NCI-H2081 treated with DMSO at 0.1 percent for 48 hours (cell line): ENCODE measurements around the gene SAMD9.
"Not testable (repeated sequence)": the region's sequence is repeated elsewhere in the genome, so short reads cannot be mapped to it uniquely, and the experiment has no call there.

Source experiments
- DNase-seq: peaks from one replicate; lab custom pipeline; 2025; lab: John Stamatoyannopoulos, UW

Gene SAMD9

DNA sequence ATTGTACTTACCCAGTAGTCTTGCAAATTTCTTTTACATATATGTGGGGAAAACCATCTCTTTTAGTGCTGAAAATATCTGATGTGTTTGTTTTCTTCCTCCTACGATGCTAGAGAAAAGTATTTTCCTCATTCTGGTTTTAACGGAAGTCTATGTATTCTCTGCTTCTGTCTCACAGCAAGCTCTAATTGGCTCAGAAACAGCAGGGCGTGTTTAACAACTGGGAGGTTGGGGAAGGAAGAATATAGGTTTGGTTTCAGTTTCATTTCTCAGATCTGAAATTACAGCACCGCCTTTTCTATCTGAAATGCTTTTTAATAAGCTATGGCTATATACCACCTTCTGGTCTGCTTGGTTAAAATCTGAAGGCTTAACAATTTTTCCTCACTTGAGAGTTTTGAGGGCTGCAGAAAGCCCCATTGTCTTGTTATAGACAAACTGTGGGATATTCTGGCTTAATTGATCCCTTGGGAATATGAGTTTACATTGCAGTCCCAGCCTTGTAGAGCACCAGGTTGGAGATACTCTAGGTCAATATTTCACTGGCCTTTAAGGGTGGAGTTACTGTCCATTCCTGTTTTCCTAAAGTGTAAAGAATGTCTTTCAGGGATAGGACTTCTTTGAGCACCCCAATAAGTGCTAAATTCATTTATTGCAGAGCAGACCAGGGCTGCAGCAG lies at the start of gene SAMD9:
Gene SAMD9 (minus strand): TSS at position 128 of the 679 bp plus-strand sequence. CDS start 11,882 bp downstream, outside the sequence.
- DNase-seq: peak; percentile 56

DNA sequence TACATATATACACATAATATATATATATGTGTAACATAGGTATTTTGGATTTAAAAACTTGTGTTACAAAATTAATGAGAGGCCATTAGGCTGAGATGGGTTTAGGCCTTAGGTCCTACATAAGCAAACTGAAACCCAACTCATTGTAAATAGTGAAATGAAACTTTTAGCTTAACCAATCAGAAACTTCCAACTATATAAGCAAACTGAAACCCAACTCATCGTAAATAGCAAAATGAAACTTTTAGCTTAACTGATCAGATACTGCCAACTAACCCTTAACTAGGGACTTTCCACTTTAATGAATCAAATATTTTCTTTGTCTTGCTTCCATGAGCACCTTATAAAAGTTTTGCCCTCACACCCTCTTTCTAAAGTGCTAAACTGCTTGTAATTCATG lies 47.7 kb upstream of the SAMD9 start:
- DNase-seq: no peak

- DNase-seq: no peak
Measured at GRCh38 chr7:93164766-93165165, 47.0 kb upstream of the SAMD9 start.

- no peak for DNase-seq
Measured at GRCh38 chr7:93161181-93161762, 43.5 kb upstream of the SAMD9 start.

DNA sequence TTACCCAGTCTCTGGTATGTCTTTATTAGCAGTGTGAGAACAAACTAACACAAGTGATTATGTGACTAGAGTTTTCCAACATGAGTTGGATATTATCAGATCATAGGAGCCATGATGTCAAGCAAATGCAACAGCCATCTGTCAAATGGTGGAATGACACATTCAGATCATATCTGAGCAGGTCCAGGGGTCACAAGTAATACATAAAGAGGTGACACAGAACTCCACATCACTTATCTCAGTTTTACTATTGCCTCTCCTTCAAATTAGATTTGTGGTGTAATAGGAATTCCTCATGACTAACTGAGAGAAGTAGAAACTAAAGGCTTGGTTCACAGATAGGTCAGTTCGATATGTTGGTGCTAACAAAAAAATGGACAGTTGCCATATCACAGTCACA lies 42.6 kb upstream of the SAMD9 start:
- DNase-seq: no peak

DNA sequence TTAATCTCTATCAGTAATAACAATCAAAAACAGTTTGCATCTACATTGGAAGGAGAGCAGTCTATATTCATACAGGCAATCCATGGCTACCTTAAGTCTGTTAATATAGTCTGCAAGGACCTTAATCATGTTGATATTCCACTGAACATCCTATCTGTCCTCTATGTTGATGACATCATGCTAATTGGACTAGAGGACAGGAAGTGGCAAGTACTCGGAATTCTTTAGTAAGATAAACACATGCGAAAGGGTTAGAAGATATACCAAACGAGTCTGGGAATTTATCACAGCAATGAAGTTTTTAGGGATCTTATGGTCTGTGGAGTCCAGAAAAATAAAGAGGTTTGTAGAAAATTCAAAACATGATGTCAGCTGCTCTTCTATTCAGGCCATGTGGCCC lies 41.7 kb upstream of the SAMD9 start:
- DNase-seq: no peak

DNA sequence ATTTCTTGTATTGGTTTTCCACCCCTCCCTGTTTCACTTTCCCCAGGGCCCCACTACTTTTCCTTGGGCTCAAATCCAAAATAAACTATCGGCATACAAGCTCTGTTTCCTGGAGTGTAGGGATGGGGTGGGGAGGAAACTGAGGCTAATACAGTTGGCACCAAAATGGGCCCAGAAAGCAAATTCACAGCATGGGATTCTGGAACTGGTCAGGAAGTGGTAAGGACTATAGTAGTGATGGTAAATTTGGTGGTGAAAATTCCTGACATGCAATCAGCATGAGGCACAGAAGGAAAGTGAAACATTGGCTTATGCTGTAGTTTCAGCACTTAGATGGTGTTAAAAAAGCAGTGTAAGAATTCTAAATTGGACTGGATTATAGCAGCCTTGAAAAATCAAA lies 39.1 kb upstream of the SAMD9 start:
- DNase-seq: no peak

DNA sequence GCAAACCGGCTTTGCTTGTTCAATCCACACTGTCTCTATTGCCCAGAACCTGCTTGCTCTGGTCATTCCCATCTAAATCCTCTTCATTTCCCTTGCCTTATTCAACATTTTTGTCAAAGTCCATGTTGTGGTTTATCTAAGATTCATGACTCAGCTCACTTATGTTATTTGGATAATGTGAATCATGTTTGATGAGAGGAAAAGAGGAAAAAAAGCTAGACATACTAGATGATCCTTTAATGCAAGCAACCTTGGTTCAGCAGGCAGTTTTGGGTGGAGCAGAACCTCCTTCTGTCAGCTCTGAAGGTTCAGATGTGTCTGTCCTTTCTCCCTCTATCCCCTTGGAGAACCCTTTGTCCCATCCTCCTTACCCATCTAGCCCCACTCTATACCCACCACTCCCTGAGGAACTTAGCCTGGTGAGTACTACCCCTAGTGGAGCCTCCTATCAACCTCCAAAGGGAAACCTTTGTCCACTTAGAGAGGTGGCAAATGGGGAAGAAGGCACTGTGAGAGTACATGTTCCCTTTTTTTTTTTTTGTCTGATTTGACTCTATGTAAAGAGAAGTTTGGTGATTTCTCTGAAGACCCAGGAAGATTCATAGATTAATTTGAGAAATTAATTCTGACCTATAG lies 32.5 kb upstream of the SAMD9 start:
- no peak for DNase-seq

GRCh38 chr7:93148727-93149126 lies 30.9 kb upstream of the SAMD9 start:
- no peak for DNase-seq

DNA sequence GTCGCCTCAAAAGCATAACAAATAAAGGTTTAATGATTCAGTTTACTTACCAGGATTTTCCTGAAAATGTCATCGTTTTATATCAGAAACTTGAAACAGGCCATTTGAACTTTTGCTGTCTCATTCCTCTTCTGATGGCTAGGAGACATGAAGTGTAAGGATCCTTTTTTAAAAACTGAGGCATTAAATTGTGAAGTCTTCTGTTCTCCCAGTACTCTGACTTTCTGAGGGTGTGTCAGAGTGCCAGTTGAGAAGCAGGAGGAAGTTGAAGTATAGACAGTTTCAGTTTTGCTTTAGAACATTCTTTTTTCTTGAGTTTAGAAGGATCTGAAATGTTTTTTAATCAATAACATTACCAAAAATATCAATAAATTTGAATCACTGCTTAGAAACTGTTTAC lies 30.4 kb upstream of the SAMD9 start, which contains the start of gene SAMD9L:
Gene SAMD9L (minus strand): TSS at position 242 of the 400 bp plus-strand sequence. CDS start 12,414 bp downstream, outside the sequence.
- DNase-seq: no peak

GRCh38 chr7:93147363-93147762 lies 29.6 kb upstream of the SAMD9 start:
- no peak for DNase-seq

DNA sequence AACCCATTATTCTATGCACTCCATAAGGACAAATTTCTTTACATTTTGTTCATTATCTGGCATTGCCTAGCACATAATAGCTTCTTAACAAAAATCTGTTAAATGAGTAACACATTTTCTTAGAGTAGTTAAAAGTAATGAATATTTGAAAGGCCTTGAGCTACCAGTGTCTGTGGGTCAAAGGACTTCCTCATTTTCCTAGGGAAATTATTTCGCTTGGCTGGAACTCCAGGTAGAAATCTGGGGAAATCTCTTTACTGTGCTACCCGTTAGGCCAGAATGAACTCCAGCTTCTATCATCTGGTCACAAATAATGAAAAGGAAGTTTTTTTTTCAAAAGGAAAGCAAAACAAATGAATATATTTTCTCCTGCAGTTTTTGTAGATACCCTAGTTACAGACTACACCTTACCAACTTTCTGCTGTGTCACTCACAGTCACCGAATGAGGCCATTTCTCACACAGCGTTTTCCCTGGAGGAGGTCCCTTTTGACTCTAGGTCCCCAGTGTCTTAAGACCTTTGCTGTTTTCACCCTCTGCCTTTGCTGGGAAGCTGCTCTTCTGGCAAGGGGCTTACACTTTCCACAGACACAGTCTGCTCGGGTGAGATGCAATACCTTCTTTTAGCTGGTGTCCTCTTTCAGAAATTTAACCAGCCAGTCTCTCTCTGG lies 28.8 kb upstream of the SAMD9 start:
- DNase-seq: no peak

DNA sequence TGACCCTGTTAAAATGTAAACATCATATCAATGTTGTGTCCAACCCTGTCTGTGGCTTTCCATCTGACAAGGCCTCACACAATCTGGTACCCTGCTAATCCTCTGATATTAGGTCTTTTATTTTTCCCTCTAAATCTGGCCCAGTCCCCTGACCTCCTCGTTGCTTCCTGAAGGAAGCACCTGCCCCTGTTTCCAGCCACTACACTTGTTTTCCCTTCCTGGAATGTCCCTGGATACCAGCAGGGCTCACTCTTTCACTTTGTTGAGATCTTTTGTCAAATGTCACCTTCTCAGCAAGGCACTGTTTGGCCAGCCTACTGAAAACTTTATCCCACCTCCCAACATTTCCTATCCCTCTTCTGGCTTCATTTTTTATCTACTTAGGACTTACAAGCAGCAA lies 28.3 kb upstream of the SAMD9 start:
- no peak for DNase-seq

DNA sequence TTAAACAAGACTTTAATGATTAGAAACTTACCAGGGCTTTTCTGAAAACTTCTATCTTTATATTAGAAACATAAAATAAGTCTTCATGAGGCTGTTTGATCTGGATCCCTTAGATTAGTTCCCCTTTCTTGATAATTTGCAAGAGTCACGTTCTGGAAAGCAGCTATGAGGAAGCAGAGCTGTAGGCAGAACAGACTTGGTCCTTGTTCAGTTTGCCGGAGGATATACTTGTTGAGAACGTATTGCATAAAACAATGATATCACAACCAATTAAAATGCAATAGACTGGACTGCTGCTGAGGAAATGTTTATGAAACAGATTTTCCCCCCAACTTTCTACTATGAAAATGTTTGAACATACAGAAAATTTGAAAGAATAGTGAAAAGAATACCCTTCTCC lies 27.6 kb upstream of the SAMD9 start:
- DNase-seq: no peak

- no peak for DNase-seq
Measured at GRCh38 chr7:93142127-93142526, 24.3 kb upstream of the SAMD9 start.

DNA sequence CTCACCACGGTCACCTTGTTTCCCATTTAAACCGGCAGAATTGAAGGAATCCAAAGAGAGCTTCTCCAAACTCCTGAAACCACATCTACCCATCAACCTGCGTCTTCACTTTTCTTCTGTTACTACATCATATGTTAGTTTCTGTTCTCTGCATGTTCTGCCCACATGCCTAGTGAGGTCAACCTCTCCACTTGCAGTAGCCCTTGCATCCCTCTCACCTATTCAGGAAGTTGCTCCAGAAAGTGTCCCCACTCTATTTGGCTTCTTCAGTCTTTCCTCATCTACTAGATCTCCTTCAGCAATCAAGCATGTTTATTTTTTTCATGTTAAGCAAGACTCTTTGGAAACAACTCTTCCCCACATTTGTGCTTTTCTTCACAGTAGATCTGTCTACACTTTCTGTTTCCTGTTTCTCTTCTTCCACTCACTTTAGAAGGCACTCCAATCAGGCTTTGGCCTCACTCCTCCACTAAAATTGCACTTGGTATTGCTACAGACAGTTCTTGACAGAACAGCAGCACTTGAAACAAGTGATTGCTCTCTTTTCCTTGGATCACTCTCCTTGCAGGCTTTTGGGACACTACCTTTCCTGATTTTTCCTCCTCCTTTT lies 22.9 kb upstream of the SAMD9 start:
- no peak for DNase-seq

GRCh38 chr7:93138576-93138975 lies 20.8 kb upstream of the SAMD9 start:
- no peak for DNase-seq

- DNase-seq: no peak
Measured at GRCh38 chr7:93133005-93133404, 15.2 kb upstream of the SAMD9 start.

GRCh38 chr7:93132216-93132615 lies 14.4 kb upstream of the SAMD9 start:
- no peak for DNase-seq

GRCh38 chr7:93126954-93127353 lies 9.2 kb upstream of the SAMD9 start:
- DNase-seq: not testable (repeated sequence)

DNA sequence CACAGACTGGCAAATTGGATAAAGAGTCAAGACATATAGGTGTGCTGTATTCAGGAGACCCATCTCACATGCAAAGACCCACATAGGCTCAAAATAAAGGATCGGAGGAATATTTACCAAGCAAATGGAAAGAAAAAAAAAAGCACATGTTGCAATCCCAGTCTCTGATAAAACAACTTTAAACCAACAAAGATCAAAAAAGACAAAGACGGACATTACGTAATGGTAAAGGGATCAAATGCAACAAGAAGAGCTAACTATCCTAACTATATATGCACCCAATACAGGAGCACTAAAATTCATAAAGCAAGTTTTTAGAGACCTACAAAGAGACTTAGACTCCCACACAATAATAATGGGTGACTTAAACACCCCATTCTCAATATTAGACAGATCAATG lies 5.8 kb upstream of the SAMD9 start:
- DNase-seq: not testable (repeated sequence)
